Fibroblast of lung (primary cell): ENCODE results near the gene FNIP1.

Experiments used
- EZH2 ChIP-seq: IDR thresholded peaks from 2 replicates; pipeline ENCODE4 v1.5.1; 2012; ENCODE audit warnings: low read length, control low read depth, mild to moderate bottlenecking; ENCODE audit errors: missing control alignments
- TF ChIP-seq, protein P1 (sequence below), 2 donors: IDR thresholded peaks in 1 of 2; conservative IDR thresholded peaks in 1 of 2; 1 replicate in 1 of 2; 2 replicates in 1 of 2; pipeline ENCODE4 v1.5.1; 2011 to 2012; ENCODE audit warnings: low read length in 2 of 2, control low read depth in 1 of 2, inconsistent platforms in 1 of 2, low read depth in 1 of 2, mild to moderate bottlenecking in 1 of 2

GRCh38 chr5:131749723-131750470 lies 46.9 kb downstream of the FNIP1 start:
- TF ChIP-seq, protein P1, sequence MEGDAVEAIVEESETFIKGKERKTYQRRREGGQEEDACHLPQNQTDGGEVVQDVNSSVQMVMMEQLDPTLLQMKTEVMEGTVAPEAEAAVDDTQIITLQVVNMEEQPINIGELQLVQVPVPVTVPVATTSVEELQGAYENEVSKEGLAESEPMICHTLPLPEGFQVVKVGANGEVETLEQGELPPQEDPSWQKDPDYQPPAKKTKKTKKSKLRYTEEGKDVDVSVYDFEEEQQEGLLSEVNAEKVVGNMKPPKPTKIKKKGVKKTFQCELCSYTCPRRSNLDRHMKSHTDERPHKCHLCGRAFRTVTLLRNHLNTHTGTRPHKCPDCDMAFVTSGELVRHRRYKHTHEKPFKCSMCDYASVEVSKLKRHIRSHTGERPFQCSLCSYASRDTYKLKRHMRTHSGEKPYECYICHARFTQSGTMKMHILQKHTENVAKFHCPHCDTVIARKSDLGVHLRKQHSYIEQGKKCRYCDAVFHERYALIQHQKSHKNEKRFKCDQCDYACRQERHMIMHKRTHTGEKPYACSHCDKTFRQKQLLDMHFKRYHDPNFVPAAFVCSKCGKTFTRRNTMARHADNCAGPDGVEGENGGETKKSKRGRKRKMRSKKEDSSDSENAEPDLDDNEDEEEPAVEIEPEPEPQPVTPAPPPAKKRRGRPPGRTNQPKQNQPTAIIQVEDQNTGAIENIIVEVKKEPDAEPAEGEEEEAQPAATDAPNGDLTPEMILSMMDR (conservative IDR thresholded peaks at IDR 0.05 in 1 of 2, IDR thresholded peaks at IDR 0.05 in 1 of 2; ENCODE audit: low read depth in 1 of 2, low read length in 2 of 2): no peak
- TF ChIP-seq EZH2: no peak
